Left cardiac atrium (tissue), 4 donors: ENCODE results near the gene WDFY2. TPM values are rescaled to one million over a fixed set of nuclear protein-coding genes. Genes with fewer than 3 reads are reported as not detected.

Source experiments
- ATAC-seq, 2 donors: fragments of 200-7000 bp; cut with Tn5 transposase; one replicate each; pipeline ENCODE4 v1.9.1; 2020; ENCODE audit warnings: mild to moderate bottlenecking in 2 of 2, moderate library complexity in 2 of 2
- DNase-seq: peaks from one replicate; pipeline ENCODE4 v3.0.0-alpha.2; 2020
- intact Hi-C, 2 donors: fragments of 100-400 bp; cut with DNase I; formaldehyde crosslinking; loops; one replicate each; pipeline versions ENCODE4 v1.14.1 to v1.15.1; 2022 to 2023
- total RNA-seq, 2 donors: library from RNA; stranded (reverse); fragmentation: NEBNext Ultra II Directional; extraction: Animal tissue kit (Norgen Biotek cat#: 25700); gene quantifications; one replicate each; pipeline ENCODE4 v1.2.1, GENCODE V29; 2021
- donor health status: DM: no; HTN: yes; CAD: no.
- donor health status: DM: no; HTN: yes; CAD: no; lungs with severe emphysema.
- donor health status: DM: yes; HTN: yes; CAD: no.
- donor health status: Dilated cardiomyopathy.

WDFY2 gene
- total RNA-seq, 2 donors from 2014 or later = 5.4 to 7.2 TPM

GRCh38 chr13:51796546-51796945, 212.3 kb downstream of the WDFY2 start:
- intact Hi-C loops = loop anchor here in 1 of 2 donors (5.0 to 10.0 kb wide), 2 partner anchors 209 to 672 kb away; no protein-coding TSS in a partner anchor
- DNase-seq = no peak
- no peak for ATAC-seq

DNA sequence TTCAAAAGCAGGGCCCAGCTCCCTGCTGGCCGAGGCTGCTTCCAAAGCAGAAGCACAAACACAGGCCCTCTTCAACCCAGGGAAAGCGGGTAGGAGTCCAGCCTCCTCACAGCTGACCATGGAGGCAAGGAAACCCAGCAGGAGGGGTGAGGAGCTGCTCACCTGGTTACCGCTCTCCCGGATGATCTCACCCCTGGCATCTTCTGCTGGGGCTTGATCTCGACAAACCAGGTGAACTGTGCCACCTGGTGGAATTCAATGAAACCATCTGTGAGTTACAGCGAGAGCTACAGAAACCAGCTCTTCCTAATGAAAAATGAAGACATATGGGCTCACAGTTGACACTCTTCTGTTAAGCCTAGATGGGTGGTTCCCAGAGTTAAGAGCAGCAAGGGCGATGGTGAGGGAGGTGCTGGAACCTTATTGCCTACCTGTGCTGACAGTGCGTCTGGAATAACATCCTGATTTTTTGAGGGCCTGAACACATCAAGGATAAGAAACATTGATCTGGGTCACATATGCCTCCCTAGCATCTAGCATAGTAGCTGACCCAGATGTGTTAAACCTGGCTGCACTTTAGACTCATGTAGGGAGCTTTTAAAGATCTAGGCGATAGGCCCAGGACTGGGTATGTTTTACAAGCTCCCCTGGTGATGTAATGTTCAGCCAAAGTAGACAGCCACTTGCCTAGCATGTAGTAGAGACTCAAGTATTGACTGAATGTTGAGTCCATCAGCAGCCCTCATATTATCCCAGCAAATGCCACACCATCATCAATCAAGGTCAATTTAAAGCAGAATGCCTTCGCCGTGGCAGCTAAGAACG, 213.6 kb downstream of the WDFY2 start:
- peak; percentile 46 for DNase-seq
- ATAC-seq = peak in 1 of 2 donors; percentile 13
- intact Hi-C loops = loop anchor here in 1 of 2 donors (5.0 to 10.0 kb wide), 2 partner anchors 211 to 673 kb away; no protein-coding TSS in a partner anchor

GRCh38 chr13:51799261-51799660, 215.0 kb downstream of the WDFY2 start:
- no peak for ATAC-seq
- intact Hi-C loops = loop anchor here in 1 of 2 donors (5.0 to 10.0 kb wide), 2 partner anchors 212 to 674 kb away; no protein-coding TSS in a partner anchor
- no peak for DNase-seq

- DNase-seq = no peak
- intact Hi-C loops = no loop called here
- no peak for ATAC-seq
Observed at GRCh38 chr13:51800486-51800885, 216.2 kb downstream of the WDFY2 start.

DNA sequence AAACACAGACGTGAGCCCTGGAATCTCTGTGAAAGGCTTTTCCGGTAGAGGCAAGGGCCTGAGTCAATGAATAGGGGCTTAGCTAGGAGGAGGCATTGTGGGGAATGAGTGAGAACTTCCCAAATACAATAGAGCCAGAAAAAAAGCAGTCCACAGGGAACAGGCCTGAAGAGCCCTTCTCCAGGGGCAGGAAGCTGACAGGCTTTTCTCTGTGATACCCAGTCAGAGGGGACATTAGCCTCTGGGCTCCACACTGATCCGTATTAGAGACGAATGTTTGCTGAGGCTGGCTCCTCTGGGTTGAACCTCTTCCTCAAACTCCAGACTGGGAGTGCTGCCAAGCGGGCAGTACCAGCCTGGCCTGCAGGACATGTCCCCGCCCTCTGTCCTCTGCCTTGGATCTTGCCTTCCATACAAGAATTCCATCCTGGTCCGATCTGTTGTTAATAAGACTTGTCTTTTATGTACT, 217.4 kb downstream of the WDFY2 start:
- DNase-seq (peak; percentile 85), ATAC-seq (peak; percentile 10 to 18)
- intact Hi-C loops = loop anchor here in 1 of 2 donors (2.0 kb wide), 1 partner anchor 349 kb away; the partner anchor contains the start of gene INTS6

GRCh38 chr13:51802631-51803418, 218.6 kb downstream of the WDFY2 start:
- intact Hi-C loops = loop anchor here in 1 of 2 donors (2.0 kb wide), 1 partner anchor 350 kb away; the partner anchor contains the start of gene INTS6
- ATAC-seq (peak in 1 of 2 donors; percentile 0), DNase-seq (no peak)

GRCh38 chr13:51803422-51804294, 219.4 kb downstream of the WDFY2 start, which contains the start of gene DHRS12:
Gene DHRS12 (minus strand): TSS chr13:51804163. CDS start chr13:51799659, 4,504 bp downstream.
- intact Hi-C loops = loop anchor here in 1 of 2 donors (2.0 kb wide), 1 partner anchor 351 kb away; the partner anchor contains the start of gene INTS6
- ATAC-seq (peak; percentile 91 to 92), DNase-seq (peak; percentile 93)

GRCh38 chr13:51804295-51805172, 220.3 kb downstream of the WDFY2 start:
- ATAC-seq (no peak), DNase-seq (peak; percentile 50)
- intact Hi-C loops = no loop called here

- DNase-seq (no peak), ATAC-seq (no peak)
- intact Hi-C loops = no loop called here
Observed at GRCh38 chr13:51805313-51805712, 221.1 kb downstream of the WDFY2 start.

DNA sequence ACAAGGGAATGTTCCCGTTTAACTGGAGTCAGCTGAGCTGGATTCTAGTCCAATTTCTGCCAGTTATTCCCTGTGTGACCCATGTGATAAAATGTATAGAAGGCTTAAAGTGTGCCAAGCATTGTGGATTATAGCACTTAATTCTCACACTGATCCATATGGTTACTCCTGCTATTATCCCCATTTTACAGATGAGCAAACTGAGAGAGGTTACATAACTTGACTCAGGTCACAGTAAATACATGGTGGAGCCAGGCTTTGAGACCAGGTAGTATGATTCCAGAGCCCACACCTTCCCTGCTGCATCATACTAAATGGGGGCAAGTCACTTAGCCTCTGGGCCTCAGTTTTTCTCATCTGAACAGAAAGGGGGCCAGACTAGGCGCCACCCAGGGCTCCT, 221.7 kb downstream of the WDFY2 start:
- no peak for ATAC-seq
- no peak for DNase-seq
- intact Hi-C loops = no loop called here

DNA sequence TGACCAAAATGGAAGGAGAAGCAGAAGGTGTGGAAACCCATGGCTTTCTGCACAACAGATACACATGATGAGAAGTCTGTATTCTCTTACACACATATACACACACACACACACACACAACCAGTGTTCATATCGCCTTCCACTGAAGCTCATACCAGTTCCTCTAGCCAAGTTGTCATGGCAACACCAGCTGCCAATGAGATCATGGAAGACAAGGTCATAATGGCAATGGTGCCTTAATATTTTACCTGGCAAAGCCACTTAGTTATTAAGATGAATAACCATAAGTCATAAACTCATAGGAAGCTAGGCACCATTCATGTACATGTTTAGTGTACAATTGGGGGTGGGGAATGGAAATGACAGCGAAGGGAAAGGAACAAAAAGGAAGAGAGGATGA, 222.3 kb downstream of the WDFY2 start:
- intact Hi-C loops = no loop called here
- ATAC-seq (no peak), DNase-seq (no peak)

GRCh38 chr13:51807041-51807440, 222.8 kb downstream of the WDFY2 start:
- no peak for DNase-seq
- ATAC-seq = no peak
- intact Hi-C loops = no loop called here

- DNase-seq = no peak
- intact Hi-C loops = no loop called here
- ATAC-seq = no peak
Observed at GRCh38 chr13:51808811-51809210, 224.5 kb downstream of the WDFY2 start.

DNA sequence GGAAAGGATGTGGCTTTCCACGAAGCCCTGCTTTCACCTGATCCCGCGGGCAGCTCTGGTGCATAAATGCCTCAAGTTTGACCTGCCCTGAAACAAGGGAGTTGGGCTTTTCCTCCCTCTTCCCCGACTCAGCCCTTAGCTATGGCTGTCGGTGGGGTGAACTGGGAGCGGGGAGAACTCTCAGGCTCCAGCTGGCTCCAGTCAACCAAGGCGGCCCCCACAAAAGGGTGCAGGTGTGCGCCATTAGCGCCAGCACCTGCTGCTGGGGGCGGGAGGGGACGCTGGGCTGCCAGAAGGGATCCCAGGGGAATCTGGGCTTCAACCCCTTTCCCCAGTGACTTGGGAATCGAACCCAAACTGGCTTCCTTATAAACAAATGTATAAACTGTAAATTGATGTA, 226.8 kb downstream of the WDFY2 start:
- intact Hi-C loops = loop anchor here in 1 of 2 donors (10.0 kb wide), 1 partner anchor 314 kb away; the partner anchor contains the start of gene NEK5
- DNase-seq = no peak
- ATAC-seq = no peak

GRCh38 chr13:51811920-51812451, 227.7 kb downstream of the WDFY2 start:
- DNase-seq (no peak), ATAC-seq (peak in 1 of 2 donors; percentile 15)
- intact Hi-C loops = loop anchor here in 1 of 2 donors (10.0 kb wide), 1 partner anchor 313 kb away; the partner anchor contains the start of gene NEK5

DNA sequence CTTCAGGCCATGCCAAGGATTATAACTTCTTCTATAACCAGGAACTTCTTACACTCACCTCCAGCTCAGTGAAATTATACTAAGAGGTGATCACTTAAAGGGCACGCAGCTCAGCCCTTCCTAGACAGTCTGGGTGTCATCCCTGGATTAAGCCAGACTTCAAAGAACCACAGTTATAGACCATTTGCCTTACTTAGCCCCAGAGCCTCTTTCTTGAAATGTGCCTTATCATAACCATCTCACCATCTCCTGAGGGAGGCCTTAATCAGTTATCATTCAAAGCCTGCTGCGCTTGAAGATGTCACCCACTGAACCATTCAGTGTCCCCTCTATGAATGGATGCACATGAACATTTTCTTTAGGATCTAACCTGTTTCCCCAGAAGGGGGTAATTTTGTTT, 229.8 kb downstream of the WDFY2 start:
- DNase-seq (no peak), ATAC-seq (no peak)
- intact Hi-C loops = loop anchor here in 1 of 2 donors (10.0 kb wide), 1 partner anchor 311 kb away; the partner anchor contains the start of gene NEK5
